B cell (primary cell): ENCODE measurements around the gene FOSB. TPM values are rescaled to one million over a fixed set of nuclear protein-coding genes. Genes with fewer than 3 reads are reported as not detected.

Experiments
- ATAC-seq: fragments of 200-7000 bp; cut with Tn5 transposase; one replicate; pipeline ENCODE4 v1.10.0; 2021; ENCODE audit warnings: low read depth, mild to moderate bottlenecking, moderate number of reproducible peaks, moderate library complexity
- CTCF ChIA-PET: fragments of 350-600 bp; sonication (Branson Sonifier 250); formaldehyde crosslinking; loops from one replicate; lab custom pipeline; 2021; ENCODE audit warnings: antibody characterized with exemption, inconsistent platforms; lab: Charles Lee
- POLR2A ChIA-PET: fragments of 350-600 bp; sonication (Branson Sonifier 250); formaldehyde crosslinking; loops from one replicate; lab custom pipeline; 2021; ENCODE audit warnings: antibody characterized with exemption; lab: Charles Lee
- DNase-seq: peaks from one replicate; pipeline ENCODE4 v3.0.0; 2013
- H2AFZ ChIP-seq: 2 replicates; pipeline ENCODE4 v1.6.1; 2012; ENCODE audit warnings: mild to moderate bottlenecking, low read depth, low read length; ENCODE audit not compliant: insufficient read depth, poor library complexity, severe bottlenecking
- H3K27ac ChIP-seq, 2 donors: 1 replicate in 1 of 2; 2 replicates in 1 of 2; pipeline ENCODE4 v1.5.1; 2012 to 2013; ENCODE audit warnings: low read length in 2 of 2, mild to moderate bottlenecking in 2 of 2, moderate library complexity in 1 of 2
- H3K27me3 ChIP-seq, 4 experiments: fragments of 200-600 bp in 1 of 4; sonication (generic) in 1 of 4; replicated peaks in 1 of 4; 1 replicate in 2 of 4; 2 replicates in 2 of 4; pipeline versions ENCODE4 v1.6.1 to v1.7.0; 2013 to 2016; ENCODE audit warnings: low read length in 3 of 4, mild to moderate bottlenecking in 2 of 4, mixed read lengths in 1 of 4, moderate library complexity in 1 of 4; ENCODE audit not compliant: insufficient read depth in 4 of 4, control insufficient read depth in 3 of 4; ENCODE audit errors: control extremely low read depth in 1 of 4
- H3K36me3 ChIP-seq, 2 experiments: replicated peaks in 1 of 2; 1 replicate in 1 of 2; 2 replicates in 1 of 2; pipeline versions ENCODE4 v1.6.1 to v1.7.1; 2013; ENCODE audit warnings: low read length in 1 of 2; ENCODE audit not compliant: insufficient read depth in 2 of 2, control insufficient read depth in 1 of 2; ENCODE audit errors: control extremely low read depth in 1 of 2, extremely low read depth in 1 of 2
- H3K4me1 ChIP-seq, 2 donors: fragments of 200-600 bp in 1 of 2; sonication (generic) in 1 of 2; 1 replicate in 1 of 2; 2 replicates in 1 of 2; pipeline versions ENCODE4 v1.5.1 to v1.6.1; 2013 to 2017; ENCODE audit warnings: low read length in 2 of 2; ENCODE audit not compliant: control insufficient read depth in 2 of 2, insufficient read depth in 2 of 2
- H3K4me2 ChIP-seq: replicated peaks from 2 replicates; pipeline ENCODE3; 2012; ENCODE audit warnings: mild to moderate bottlenecking, low read depth, low read length; ENCODE audit not compliant: poor library complexity, severe bottlenecking
- H3K4me3 ChIP-seq, 5 experiments: fragments of 200-600 bp in 1 of 5; sonication (generic) in 1 of 5; 1 replicate in 3 of 5; 2 replicates in 2 of 5; pipeline versions ENCODE4 v1.5.1 to v1.7.0; 2011 to 2016; ENCODE audit warnings: low read length in 4 of 5, mild to moderate bottlenecking in 4 of 5, low read depth in 2 of 5, control low read depth in 1 of 5, moderate library complexity in 1 of 5; ENCODE audit not compliant: insufficient read depth in 1 of 5; ENCODE audit errors: control extremely low read depth in 1 of 5, extremely low read depth in 1 of 5
- H3K79me2 ChIP-seq: fragments of 200-600 bp; sonication (generic); one replicate; pipeline ENCODE4 v1.6.0; 2016; ENCODE audit warnings: low read length; ENCODE audit not compliant: control insufficient read depth, insufficient read depth
- H3K9ac ChIP-seq: fragments of 200-600 bp; sonication (generic); 2 replicates; pipeline ENCODE4 v1.6.1; 2017; ENCODE audit warnings: mild to moderate bottlenecking, low read length, moderate library complexity
- H3K9me3 ChIP-seq, 3 donors: one replicate each; pipeline versions ENCODE4 v1.6.1 to v1.7.1; 2013; ENCODE audit warnings: low read length in 2 of 3; ENCODE audit not compliant: control insufficient read depth in 2 of 3, insufficient read depth in 1 of 3; ENCODE audit errors: control extremely low read depth in 1 of 3
- H4K20me1 ChIP-seq: 2 replicates; pipeline ENCODE4 v1.6.0; 2012; ENCODE audit warnings: mild to moderate bottlenecking, low read length; ENCODE audit not compliant: insufficient read depth, control insufficient read depth, poor library complexity, severe bottlenecking
- H3K27ac Mint-ChIP-seq: one replicate; pipeline ENCODE4 v1.8.0; 2021; ENCODE audit warnings: mixed read lengths
- H3K27me3 Mint-ChIP-seq: one replicate; pipeline ENCODE4 v1.8.0; 2021; ENCODE audit warnings: mixed read lengths
- H3K4me1 Mint-ChIP-seq: one replicate; pipeline ENCODE4 v1.8.0; 2021; ENCODE audit warnings: mixed read lengths
- H3K4me3 Mint-ChIP-seq: one replicate; pipeline ENCODE4 v1.8.0; 2021; ENCODE audit warnings: mixed read lengths
- H3K9me3 Mint-ChIP-seq: one replicate; pipeline ENCODE4 v1.8.0; 2022; ENCODE audit warnings: mixed read lengths; ENCODE audit not compliant: insufficient read depth
- CTCF ChIP-seq: fragments of 200-600 bp; IDR thresholded peaks from one replicate; pipeline ENCODE4 v1.8.0; 2022; ENCODE audit warnings: antibody characterized with exemption, mild to moderate bottlenecking
- EZH2 ChIP-seq: IDR thresholded peaks from 2 replicates; pipeline ENCODE4 v1.6.1; 2012; ENCODE audit warnings: borderline replicate concordance, low read depth, mild to moderate bottlenecking, moderate library complexity, low read length; ENCODE audit not compliant: insufficient read depth, poor library complexity, severe bottlenecking
- WGBS: methylation state at CpG from one replicate; pipeline ENCODE4 v1.1.5; 2013; ENCODE audit warnings: missing lambda C conversion rate; ENCODE audit not compliant: insufficient coverage; 5-methylcytosine and 5-hydroxymethylcytosine counted together
- intact Hi-C: fragments of 100-400 bp; cut with micrococcal nuclease; formaldehyde crosslinking; loops from one replicate; pipeline ENCODE4 v1.10.0; 2022
- polyA plus RNA-seq: library from polyadenylated mRNA; depleted of rRNA; stranded (reverse); fragments of >200 nt; gene quantifications from 2 replicates; pipeline ENCODE4 v1.2.3, GENCODE V29; 2012
- total RNA-seq, 2 donors: library from RNA; stranded (reverse); fragments of 120-200 nt in 1 of 2; gene quantifications; 1 replicate in 1 of 2; 2 replicates in 1 of 2; pipeline versions ENCODE4 v1.2.3 to v1.2.4, GENCODE V29; 2013 to 2022

FOSB gene
- total and polyA plus RNA-seq, 2 donors (not counting 1 experiment from before 2014, with no cell fraction given), result 39.6 to 2,860 TPM

GRCh38 chr19:45442778-45443461, 24.9 kb upstream of the FOSB start:
- Histone ChIP-seq H3K27ac (peak overlapping the region; percentile 63 to 95), H3K36me3 (no peaks in the 10 kb centered on the region), H3K4me3 (peak overlapping the region; percentile 6 to 82 (median 55)), H2AFZ (no peak overlapping the region), H3K4me2 (peak overlapping the region; percentile 100), H3K9me3 (no peaks in the 10 kb centered on the region), H3K27me3 (no peaks in the 10 kb centered on the region), H3K4me1 (peaks cover 35 to 44% of the 10 kb centered on the region in 2 donors), H3K9ac (peak overlapping the region; percentile 73), H4K20me1 (no peaks in the 10 kb centered on the region), H3K79me2 (no peaks in the 10 kb centered on the region)
- ATAC-seq, result peak; percentile 34
- POLR2A ChIA-PET, result interaction anchor here (0.7 kb wide), 1 partner anchor 1641 kb away, joined by 3 read pairs; no protein-coding TSS in a partner anchor
- CTCF ChIA-PET, result interaction anchor here (1.2 to 8.0 kb wide), 2 partner anchors 36 to 42 kb away, joined by 3 to 453 read pairs; no protein-coding TSS in a partner anchor
- H3K4me1 Mint-ChIP-seq, result peaks cover 47% of the 10 kb centered on the region
- no peaks in the 10 kb centered on the region for H3K9me3 Mint-ChIP-seq
- 7% methylated on average over 15 of the region's 15 CpGs for WGBS
- intact Hi-C loops, result loop anchor here (1.0 to 5.0 kb wide), 2 partner anchors 24 to 36 kb away; partner anchors contain the start of genes FOSB, POLR1G and PPP1R13L
- H3K27ac Mint-ChIP-seq, result peak overlapping the region; percentile 94
- DNase-seq, result peak; percentile 93
- TF ChIP-seq CTCF, result no peak
- no peak for TF ChIP-seq EZH2
- peak overlapping the region; percentile 78 for H3K4me3 Mint-ChIP-seq
- H3K27me3 Mint-ChIP-seq, result no peaks in the 10 kb centered on the region
